Liver (tissue), 3 donors: Measurements from ENCODE around the gene INHBC.

ENCODE experiments used
- CTCF ChIP-seq: fragments of 150-350 bp; IDR thresholded peaks from 2 replicates; pipeline ENCODE4 v1.5.1; 2017; ENCODE audit warnings: improper control_type of control experiment, low read depth, low read length; ENCODE audit not compliant: missing input control
- EGR1 ChIP-seq, 2 donors: IDR thresholded peaks; 2 replicates each; pipeline ENCODE4 v1.6.1; 2016 to 2018; ENCODE audit warnings: antibody characterized with exemption in 2 of 2, low read depth in 2 of 2
- FOXA1 ChIP-seq: IDR thresholded peaks from 2 replicates; pipeline ENCODE4 v1.6.1; 2016; ENCODE audit warnings: antibody characterized with exemption
- GABPA ChIP-seq, 2 donors: IDR thresholded peaks in 1 of 2; conservative IDR thresholded peaks in 1 of 2; 2 replicates each; pipeline ENCODE4 v1.6.1; 2016; ENCODE audit warnings: antibody characterized with exemption in 2 of 2, mild to moderate bottlenecking in 1 of 2, moderate library complexity in 1 of 2
- JUND ChIP-seq, 2 donors: IDR thresholded peaks; 2 replicates each; pipeline ENCODE4 v1.6.1; 2016; ENCODE audit warnings: antibody characterized with exemption in 2 of 2
- RAD21 ChIP-seq, 2 donors: IDR thresholded peaks; 2 replicates each; pipeline ENCODE4 v1.6.1; 2016; ENCODE audit warnings: antibody characterized with exemption in 2 of 2, mild to moderate bottlenecking in 2 of 2
- SP1 ChIP-seq: IDR thresholded peaks from 2 replicates; pipeline ENCODE4 v1.6.1; 2018; ENCODE audit warnings: antibody characterized with exemption, mild to moderate bottlenecking
- TAF1 ChIP-seq: conservative IDR thresholded peaks from 2 replicates; pipeline ENCODE4 v1.6.1; 2016; ENCODE audit warnings: antibody characterized with exemption, mild to moderate bottlenecking
- YY1 ChIP-seq: IDR thresholded peaks from 2 replicates; pipeline ENCODE4 v1.6.1; 2016; ENCODE audit warnings: antibody characterized with exemption, mild to moderate bottlenecking
- TF ChIP-seq, protein P1 (sequence below): IDR thresholded peaks from 2 replicates; pipeline ENCODE4 v1.6.1; 2016; ENCODE audit warnings: antibody characterized with exemption
- TF ChIP-seq, protein P2 (sequence below): IDR thresholded peaks from 2 replicates; pipeline ENCODE4 v1.6.1; 2016; ENCODE audit warnings: antibody characterized with exemption, mild to moderate bottlenecking
- donor health status: healthy.
- donor health status: healthy.

- TF ChIP-seq, protein P1, sequence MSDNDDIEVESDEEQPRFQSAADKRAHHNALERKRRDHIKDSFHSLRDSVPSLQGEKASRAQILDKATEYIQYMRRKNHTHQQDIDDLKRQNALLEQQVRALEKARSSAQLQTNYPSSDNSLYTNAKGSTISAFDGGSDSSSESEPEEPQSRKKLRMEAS = no peak
- no peak for TF ChIP-seq EGR1 (IDR thresholded peaks at IDR 0.05; ENCODE audit: low read depth in 2 of 2)
- no peak for TF ChIP-seq CTCF
- TF ChIP-seq RAD21 (IDR thresholded peaks at IDR 0.05) = no peak
- TF ChIP-seq, protein P2, sequence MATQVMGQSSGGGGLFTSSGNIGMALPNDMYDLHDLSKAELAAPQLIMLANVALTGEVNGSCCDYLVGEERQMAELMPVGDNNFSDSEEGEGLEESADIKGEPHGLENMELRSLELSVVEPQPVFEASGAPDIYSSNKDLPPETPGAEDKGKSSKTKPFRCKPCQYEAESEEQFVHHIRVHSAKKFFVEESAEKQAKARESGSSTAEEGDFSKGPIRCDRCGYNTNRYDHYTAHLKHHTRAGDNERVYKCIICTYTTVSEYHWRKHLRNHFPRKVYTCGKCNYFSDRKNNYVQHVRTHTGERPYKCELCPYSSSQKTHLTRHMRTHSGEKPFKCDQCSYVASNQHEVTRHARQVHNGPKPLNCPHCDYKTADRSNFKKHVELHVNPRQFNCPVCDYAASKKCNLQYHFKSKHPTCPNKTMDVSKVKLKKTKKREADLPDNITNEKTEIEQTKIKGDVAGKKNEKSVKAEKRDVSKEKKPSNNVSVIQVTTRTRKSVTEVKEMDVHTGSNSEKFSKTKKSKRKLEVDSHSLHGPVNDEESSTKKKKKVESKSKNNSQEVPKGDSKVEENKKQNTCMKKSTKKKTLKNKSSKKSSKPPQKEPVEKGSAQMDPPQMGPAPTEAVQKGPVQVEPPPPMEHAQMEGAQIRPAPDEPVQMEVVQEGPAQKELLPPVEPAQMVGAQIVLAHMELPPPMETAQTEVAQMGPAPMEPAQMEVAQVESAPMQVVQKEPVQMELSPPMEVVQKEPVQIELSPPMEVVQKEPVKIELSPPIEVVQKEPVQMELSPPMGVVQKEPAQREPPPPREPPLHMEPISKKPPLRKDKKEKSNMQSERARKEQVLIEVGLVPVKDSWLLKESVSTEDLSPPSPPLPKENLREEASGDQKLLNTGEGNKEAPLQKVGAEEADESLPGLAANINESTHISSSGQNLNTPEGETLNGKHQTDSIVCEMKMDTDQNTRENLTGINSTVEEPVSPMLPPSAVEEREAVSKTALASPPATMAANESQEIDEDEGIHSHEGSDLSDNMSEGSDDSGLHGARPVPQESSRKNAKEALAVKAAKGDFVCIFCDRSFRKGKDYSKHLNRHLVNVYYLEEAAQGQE = no peak
- TF ChIP-seq YY1 = no peak
- TF ChIP-seq TAF1 = no peak
- no peak for TF ChIP-seq SP1
- no peak for TF ChIP-seq GABPA (IDR thresholded peaks at IDR 0.05 in 1 of 2, conservative IDR thresholded peaks at IDR 0.05 in 1 of 2)
- TF ChIP-seq JUND (IDR thresholded peaks at IDR 0.05) = no peak
- TF ChIP-seq FOXA1 = no peak
Observed at GRCh38 chr12:57496822-57497221, 62.2 kb downstream of the INHBC start.
